GM18498 (cell line): ENCODE results near the gene PRM2.

Experiments
- ATAC-seq: cut with Tn5 transposase; IDR thresholded peaks from one replicate; pipeline ENCODE4 v1.9.1; 2021; ENCODE audit warnings: mild to moderate bottlenecking, moderate library complexity; ENCODE audit not compliant: unreplicated experiment

The PRM2 gene

GRCh38 chr16:11264155-11264832, 12.0 kb downstream of the PRM2 start:
- ATAC-seq = no peak

GRCh38 chr16:11263737-11264136, 12.5 kb downstream of the PRM2 start:
- no peak for ATAC-seq

GRCh38 chr16:11262915-11263314, 13.4 kb downstream of the PRM2 start:
- ATAC-seq = no peak

GRCh38 chr16:11260596-11260966, 15.7 kb downstream of the PRM2 start:
- ATAC-seq = no peak

DNA sequence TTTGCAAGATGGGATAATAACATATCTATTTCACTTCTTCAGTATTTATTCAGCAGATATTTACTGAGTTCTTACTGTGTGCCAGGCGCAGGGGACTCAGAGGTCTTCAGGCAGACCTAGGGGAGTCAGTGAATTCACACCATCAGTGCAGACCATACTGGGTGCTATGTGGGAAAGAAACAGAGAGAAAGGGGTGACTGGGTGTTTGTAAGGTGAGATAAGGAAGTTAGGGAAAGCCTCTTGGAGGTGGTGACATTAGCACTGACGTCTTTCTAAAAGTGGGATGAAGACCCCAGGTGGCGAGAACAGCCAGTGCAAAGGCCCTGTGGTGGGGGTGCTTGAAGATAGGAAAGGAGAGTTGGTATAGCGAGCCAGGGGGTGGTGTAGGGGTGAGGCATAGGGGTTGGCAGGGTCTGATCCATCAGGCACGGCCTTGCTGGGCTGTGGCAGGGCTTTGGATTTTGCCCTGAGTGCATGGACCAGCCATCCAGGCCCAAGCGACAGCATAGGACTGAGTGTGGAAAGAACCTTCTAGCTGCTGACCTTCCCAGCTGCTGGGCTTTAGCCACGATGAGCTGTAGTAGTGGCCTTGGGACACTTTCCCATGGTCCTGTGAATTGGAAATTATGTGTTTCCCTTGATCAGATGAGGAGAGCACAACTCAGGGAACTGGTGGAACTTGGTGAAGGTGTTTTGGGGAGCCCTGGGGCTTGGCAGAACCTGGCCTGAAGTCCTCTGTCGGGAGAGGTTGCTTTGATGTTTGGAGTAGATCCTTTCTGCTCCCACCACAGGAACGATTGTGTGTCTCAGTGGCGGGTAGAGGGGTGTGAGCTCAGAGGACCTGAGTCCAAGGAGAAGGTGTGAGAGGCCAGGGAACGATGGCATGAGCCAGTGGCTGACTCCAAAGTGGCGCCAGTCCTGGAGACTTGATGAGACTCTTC, 16.4 kb downstream of the PRM2 start:
- ATAC-seq = no peak

DNA sequence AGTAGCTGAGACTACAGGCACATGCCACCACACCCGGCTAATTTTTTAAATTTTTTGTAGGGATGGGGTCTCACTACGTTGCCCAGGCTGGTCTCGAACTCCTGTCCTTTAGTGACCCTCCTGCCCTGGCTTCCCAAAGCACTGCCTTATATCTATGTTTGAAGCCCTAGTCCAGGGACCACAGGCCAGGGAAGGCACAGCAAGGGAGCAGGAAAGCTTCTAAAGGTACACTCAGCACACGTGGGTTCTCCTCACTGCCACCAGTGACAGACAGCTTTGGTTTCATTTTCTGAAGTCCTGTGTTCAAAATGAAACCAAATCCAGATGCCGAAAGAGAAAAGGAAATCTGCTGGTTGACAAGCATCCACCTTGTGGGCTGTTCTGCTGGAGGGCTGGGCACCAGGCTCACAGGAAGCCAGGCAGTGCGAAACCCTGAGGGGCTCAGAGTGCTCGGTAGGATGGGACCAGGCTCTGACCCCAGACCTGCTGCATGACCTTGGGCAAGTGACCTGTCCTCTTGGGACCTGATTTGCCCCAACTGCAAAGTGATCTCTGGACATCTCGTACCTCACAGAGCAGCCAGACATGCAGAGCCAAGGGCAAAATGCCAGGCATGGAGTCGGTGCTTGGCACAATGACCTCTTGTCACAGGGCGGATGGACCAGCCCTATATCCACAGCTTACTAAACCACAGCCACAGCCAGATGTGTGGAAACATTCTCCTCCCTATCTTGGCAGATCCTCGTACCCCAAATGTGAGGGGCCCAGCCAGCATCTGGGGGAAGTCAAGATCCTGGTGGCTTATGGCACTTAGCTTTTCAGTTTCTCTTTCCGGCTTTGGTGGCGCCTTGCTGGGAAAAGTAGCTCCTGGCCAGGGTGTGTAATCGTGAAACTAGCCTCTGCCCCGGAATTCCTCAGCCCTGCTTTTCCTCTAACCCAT, 17.5 kb downstream of the PRM2 start:
- ATAC-seq = no peak

GRCh38 chr16:11257131-11257938, 18.9 kb downstream of the PRM2 start:
- ATAC-seq = no peak

DNA sequence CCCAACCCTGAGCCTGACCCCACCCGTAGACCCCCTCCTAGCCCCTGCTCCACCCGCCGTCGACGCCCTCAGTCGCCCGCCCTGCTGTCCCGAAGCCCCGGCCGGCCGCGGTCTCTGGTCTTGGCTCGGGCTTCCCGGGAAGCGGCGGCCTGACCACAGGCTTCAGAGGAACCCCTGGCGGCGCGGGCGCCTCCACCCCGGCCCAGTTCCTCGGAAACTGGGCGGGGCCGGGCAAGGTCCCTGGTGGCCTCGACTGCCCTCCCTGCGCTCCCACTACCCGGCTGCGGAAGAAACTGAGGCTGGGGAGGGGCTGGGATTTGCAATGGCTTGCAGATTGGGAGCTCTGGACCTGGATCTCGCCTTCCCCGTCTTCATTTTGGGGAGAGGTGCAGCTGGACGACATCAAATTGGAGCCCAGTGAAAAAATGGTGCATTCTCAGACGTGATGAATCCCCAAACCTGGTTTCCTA, 19.6 kb downstream of the PRM2 start:
- no peak for ATAC-seq

DNA sequence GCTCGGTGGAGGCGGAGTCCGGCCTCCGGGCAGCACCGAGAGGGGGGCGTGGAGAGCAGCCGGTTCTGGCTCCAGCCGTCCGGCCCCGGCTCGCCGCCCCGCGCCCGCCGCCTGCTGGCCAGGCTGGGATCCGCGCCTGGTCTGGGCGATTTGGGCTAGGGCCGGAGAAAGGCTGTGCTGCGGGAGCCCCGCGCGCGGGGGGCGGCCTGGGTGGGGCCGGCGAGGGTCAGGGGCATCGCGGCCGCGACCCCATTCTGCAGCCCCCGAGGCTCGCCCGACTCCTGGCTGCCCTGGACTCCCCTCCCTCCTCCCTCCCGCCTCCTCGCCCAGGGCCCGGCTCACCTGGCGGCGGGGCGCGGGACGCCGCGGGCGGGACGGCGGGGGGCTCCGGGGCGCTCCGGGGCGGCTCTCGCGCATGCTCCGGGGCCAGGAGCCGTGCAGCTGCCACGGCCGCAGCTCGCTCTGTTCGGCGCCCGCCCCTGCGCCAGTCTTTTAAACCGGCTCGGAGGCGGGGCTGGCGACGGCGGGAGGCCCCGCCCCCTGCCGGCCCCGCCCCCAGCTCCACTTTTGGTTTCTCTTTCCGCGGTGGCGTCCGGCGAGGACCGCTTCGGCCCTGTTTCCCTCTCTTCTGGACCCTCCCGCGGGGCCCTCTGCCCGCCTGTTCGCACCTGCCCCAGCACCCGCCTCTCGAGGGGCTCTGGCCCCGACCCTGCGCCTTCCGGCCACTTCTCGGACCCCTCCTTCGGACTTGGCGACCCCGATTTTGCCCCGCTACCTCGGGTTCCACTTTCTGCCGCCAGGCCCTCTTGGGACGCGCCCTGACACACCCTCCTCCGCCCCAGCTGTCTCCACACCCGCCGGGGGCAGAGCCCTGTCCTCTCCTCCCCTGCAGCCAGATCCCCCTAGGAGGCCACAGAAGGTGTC, 20.3 kb downstream of the PRM2 start, which contains the start of gene SOCS1:
TSS of gene SOCS1 (minus strand) at position 468 of the 924 bp plus-strand sequence. CDS start 726 bp downstream, outside the sequence.
- ATAC-seq = peak; percentile 68

DNA sequence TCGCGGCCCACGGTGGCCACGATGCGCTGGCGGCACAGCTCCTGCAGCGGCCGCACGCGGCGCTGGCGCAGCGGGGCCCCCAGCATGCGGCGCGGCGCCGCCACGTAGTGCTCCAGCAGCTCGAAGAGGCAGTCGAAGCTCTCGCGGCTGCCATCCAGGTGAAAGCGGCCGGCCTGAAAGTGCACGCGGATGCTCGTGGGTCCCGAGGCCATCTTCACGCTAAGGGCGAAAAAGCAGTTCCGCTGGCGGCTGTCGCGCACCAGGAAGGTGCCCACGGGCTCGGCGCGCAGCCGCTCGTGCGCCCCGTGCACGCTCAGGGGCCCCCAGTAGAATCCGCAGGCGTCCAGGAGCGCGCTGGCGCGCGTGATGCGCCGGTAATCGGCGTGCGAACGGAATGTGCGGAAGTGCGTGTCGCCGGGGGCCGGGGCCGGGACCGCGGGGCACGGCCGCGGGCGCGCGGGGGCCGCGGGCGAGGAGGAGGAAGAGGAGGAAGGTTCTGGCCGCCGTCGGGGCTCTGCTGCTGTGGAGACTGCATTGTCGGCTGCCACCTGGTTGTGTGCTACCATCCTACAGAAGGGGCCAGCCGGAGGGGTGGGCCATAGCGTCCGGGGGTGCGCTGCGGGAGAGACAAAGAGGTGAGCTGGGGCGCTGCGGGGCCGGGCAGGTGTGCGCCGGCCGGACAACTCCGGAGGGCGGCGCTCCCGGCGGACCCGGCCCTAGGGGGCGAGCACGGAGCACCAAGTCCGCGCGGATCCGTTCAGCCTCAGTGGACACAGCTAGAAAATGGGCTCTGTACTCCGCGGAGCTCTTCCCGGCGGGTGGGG, 21.2 kb downstream of the PRM2 start:
- peak; percentile 1 for ATAC-seq

DNA sequence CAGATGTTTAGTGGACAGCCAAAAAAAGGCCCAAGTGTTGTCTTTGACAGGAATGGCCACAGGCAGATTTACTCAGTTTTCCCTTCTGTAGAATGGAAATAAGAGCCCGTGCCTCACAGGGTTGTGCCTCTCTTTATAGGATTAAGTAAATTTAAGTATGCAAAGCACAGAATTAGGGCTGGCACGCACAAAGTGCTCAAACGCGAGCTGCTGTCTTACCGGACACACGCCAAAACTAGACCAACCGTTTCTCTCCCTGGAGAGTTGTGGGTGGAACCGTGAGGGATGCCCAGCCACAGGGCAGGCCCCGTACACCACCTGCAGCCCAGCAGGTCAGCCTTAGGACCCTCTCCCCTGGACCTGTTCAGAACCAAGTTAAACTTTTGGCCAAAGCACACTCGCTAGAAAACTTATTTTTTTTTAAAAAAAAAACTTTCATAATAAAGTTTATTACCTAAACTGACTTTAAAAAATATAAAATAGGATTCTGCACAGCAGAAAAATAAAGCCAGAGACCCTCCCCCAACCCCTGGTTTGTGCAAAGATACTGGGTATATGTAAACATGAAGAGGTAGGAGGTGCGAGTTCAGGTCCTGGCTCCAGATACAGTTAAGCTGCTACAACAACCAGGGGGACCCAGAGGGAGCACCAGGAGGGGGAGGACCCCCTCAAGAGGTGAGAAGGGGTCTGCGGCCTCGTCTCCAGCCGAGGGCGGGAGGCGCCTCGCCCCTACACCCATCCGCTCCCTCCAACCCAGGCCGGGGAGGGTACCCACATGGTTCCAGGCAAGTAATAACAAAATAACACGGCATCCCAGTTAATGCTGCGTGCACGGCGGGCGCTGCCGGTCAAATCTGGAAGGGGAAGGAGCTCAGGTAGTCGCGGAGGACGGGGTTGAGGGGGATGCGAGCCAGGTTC, 22.0 kb downstream of the PRM2 start:
- no peak for ATAC-seq

DNA sequence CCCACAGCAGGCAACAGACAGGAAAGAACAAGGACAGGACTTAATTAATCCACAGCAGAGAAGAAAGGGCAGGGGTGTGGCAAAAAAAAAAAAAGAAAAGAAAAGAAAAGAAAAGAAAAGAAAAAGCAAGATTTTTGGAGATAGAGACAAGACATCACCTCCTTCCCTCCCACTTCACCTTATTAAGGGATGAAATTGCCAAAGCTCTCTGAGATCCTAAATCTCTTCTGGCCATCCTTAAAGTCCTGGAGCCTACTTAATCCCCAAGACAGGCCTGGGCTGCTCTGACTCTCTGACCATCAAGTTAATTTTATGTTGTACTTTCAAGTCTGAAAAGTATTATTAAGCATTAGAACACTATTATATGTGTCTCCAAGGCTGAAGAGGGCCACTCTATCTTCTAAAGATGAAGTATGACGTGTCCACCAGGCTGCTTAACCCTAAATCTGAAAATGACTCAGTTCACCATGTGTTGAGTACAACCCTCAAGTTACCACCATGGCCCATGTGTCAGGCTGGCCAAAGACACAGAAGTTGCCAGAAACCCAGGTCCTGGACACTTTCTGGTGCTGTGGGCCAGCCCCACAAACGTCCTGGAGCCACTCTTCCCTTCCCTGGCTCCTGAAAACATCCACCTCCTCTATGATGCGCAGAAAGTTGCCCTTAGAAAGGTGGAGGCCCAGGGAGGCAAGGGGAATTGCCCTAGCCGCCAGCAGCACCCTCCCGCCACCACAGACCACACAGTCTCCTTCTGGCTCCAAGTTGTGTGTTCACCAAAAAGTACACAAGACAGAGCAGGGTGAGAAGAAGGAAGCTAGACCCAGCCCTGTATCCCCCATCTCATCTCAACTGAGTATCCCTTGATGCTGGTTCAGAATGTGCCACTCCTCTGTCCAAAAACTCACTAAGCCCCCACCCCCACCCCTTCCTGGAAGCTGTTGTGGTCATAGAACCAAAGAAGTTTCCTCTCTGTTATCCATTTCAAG, 23.0 kb downstream of the PRM2 start:
- no peak for ATAC-seq

- no peak for ATAC-seq
These were observed 23.8 kb downstream of the PRM2 start for GRCh38 chr16:11252482-11252931.

- no peak for ATAC-seq
These were observed 24.5 kb downstream of the PRM2 start for GRCh38 chr16:11251525-11252481.
